ENCODE results near the gene JCHAIN.
"Not testable (repeated sequence)": the region's sequence is repeated elsewhere in the genome, so short reads cannot be mapped to it uniquely, and the experiment has no call there.

The JCHAIN gene

DNA sequence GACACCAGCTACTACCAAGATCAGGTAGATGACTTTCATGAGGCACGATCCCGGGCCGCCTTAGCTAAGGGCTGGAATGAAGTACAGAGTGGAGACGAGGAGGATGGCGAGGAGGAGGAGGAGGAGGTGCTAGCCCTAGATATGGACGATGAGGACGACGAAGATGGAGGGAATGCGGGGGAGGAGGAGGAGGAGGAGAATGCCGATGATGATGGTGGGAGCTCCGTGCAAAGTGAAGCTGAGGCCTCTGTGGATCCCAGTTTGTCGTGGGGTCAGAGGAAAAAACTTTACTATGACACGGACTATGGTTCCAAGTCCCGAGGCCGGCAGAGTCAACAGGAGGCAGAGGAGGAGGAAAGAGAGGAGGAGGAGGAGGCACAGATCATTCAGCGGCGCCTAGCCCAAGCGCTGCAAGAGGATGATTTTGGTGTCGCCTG is 22.5 kb upstream of the JCHAIN start:
- peak overlapping the region; percentile 98 for H3K4me3 ChIP-seq (ENCODE audit: low read depth, low read length)
- in situ Hi-C loops (cut with HindIII; ENCODE audit: low sequenced_read_pairs) = no loop called here
- TF ChIP-seq, protein P1, sequence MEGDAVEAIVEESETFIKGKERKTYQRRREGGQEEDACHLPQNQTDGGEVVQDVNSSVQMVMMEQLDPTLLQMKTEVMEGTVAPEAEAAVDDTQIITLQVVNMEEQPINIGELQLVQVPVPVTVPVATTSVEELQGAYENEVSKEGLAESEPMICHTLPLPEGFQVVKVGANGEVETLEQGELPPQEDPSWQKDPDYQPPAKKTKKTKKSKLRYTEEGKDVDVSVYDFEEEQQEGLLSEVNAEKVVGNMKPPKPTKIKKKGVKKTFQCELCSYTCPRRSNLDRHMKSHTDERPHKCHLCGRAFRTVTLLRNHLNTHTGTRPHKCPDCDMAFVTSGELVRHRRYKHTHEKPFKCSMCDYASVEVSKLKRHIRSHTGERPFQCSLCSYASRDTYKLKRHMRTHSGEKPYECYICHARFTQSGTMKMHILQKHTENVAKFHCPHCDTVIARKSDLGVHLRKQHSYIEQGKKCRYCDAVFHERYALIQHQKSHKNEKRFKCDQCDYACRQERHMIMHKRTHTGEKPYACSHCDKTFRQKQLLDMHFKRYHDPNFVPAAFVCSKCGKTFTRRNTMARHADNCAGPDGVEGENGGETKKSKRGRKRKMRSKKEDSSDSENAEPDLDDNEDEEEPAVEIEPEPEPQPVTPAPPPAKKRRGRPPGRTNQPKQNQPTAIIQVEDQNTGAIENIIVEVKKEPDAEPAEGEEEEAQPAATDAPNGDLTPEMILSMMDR (IDR thresholded peaks at IDR 0.05; ENCODE audit: low read depth, low read length, missing control alignments) = no peak
- DNase-seq (ENCODE audit: low read depth) = no peak

DNA sequence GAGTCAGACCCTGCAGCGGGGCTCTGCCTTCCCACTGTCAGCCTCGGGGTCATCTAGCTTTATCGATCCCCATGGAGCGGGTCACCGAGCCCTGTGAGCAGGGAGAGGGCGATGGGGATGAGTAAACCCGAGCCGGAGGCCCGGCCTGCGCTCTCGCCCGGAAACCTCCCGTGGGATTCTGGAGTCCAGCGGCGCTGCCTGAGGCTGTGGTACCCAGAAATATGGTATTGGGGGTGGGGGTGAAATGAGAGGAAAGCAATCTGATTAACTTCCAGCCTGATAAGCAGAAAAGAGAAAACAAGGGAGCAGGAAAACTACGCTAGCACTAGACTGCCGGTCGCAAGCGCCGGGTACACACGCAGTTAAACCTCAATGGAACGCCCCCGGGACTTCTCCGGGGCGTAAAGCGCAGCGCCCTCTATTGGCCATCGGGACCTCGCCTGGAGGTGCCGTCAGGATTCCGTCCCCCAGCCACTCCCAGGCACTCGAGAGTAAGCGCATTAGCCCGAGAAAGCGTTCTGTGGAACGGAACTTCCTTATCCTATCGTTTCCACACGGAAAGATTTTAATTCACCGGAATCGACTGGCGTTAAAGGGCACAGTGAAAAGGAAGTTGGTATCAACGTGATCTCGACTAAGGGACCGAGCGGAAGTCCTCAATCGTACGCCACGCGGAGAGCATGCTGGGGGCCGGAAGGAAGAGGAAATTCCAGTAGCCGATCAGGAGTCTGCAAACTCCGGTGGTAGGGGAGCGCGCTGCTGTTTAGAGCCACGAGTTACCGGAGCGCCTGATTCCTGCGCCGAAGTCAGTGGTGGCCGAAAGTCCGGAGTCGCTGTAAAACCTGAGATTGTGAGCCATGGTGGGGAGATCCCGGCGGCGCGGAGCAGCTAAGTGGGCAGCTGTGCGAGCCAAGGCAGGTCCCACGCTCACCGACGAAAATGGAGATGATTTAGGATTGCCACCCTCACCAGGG is 21.8 kb upstream of the JCHAIN start, which contains the start of gene UTP3:
UTP3 (plus strand) TSS at position 712 of the 974 bp plus-strand sequence; CDS start at position 858, 146 bp downstream.
- peak within 1 kb of the TSS; percentile 98 for H3K4me3 ChIP-seq (ENCODE audit: low read depth, low read length)
- TF ChIP-seq, protein P1 (IDR thresholded peaks at IDR 0.05; ENCODE audit: low read depth, low read length, missing control alignments) = peak; percentile 99
- DNase-seq (ENCODE audit: low read depth) = peak; percentile 99
- in situ Hi-C loops (cut with HindIII; ENCODE audit: low sequenced_read_pairs) = no loop called here

DNA sequence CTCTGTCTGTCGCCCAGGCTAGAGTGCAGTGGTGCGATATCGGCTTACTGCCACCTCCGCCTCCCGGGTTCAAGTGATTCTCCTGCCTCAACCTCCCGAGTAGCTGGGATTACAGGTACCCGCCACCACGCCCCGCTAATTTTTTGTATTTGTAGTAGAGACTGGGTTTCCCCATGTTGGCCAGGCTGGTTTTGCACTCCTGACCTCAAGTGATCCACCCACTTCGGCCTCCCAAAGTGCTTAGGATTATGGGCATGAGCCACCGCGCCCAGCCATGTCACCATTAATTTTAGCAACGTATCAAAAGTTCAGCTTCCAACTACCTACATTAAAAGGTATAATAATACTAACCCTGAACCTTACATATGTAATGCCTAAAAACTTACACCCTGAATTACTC is 21.1 kb upstream of the JCHAIN start:
- no peak for DNase-seq (ENCODE audit: low read depth)
- in situ Hi-C loops (cut with HindIII; ENCODE audit: low sequenced_read_pairs) = no loop called here
- TF ChIP-seq, protein P1 (IDR thresholded peaks at IDR 0.05; ENCODE audit: low read depth, low read length, missing control alignments) = no peak

DNA sequence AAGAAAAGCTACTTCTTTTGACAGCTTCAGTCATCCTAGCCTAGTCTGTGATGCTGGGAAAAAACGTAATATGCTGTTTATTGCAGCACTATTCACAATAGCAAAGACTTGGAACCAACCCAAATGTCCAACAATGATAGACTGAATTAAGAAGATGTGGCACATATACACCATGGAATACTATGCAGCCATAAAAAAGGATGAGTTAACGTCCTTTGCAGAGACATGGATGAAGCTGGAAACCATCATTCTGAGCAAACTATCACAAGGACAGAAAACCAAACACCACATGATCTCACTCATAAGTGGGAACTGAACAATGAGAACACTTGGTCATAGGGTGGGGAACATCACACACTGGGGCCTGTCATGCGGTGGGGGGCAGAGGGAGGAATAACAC is 15.8 kb upstream of the JCHAIN start:
- H3K4me3 ChIP-seq (ENCODE audit: low read depth, low read length); DNase-seq (ENCODE audit: low read depth); in situ Hi-C loops (cut with HindIII; ENCODE audit: low sequenced_read_pairs): not testable (repeated sequence)

More for the DNA sequence above, 21.1 kb upstream of the JCHAIN start:
- H3K4me3 ChIP-seq (ENCODE audit: low read depth, low read length) = peak overlapping the region; percentile 98

DNA sequence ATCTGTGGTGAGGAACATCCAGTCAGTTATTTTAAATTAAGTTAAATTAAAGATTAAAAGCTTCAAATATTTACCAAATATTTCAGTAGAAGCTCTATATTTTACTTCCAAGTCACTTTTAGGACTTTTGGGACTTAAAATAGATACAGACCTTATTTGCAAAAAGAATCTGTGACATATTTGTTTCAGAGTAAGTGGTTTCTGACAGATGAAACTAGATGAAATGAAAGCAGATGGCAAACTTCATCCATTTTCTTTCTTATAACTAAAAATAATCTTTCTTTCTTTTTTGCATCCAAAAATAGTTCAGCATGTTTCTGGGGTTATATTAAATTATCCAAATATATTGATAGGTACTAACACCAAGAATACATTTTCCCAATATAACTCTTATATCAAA is 15.4 kb upstream of the JCHAIN start:
- TF ChIP-seq, protein P1 (IDR thresholded peaks at IDR 0.05; ENCODE audit: low read depth, low read length, missing control alignments) = no peak
- in situ Hi-C loops (cut with HindIII; ENCODE audit: low sequenced_read_pairs) = no loop called here
- no peak overlapping the region for H3K4me3 ChIP-seq (ENCODE audit: low read depth, low read length)
- DNase-seq (ENCODE audit: low read depth) = no peak

DNA sequence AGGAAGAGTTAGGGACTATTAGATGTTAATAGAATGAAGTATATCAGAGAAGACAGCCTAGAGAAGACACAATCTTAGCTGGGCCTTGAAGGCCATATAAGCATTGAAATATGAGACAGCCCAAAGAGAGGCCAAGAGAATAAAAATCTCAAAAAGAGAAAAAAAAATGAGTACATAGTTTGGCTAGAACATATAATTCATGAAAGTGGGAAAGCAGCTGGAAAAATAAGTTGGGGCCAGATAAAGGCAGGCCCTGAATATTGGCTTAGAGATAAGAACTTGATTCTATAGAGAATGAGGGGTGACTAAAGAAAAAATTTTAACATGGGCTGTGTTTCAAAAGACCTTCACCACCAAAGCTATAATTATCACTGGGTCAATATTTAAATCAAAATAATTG is 14.6 kb upstream of the JCHAIN start:
- in situ Hi-C loops (cut with HindIII; ENCODE audit: low sequenced_read_pairs) = no loop called here
- no peak for DNase-seq (ENCODE audit: low read depth)
- TF ChIP-seq, protein P1 (IDR thresholded peaks at IDR 0.05; ENCODE audit: low read depth, low read length, missing control alignments) = no peak
- no peak overlapping the region for H3K4me3 ChIP-seq (ENCODE audit: low read depth, low read length)

Data from astrocyte of the cerebellum (primary cell).